B cell (primary cell): ENCODE results near the gene RIN3. TPM values are rescaled to one million over a fixed set of nuclear protein-coding genes. Genes with fewer than 3 reads are reported as not detected.
"Not testable (repeated sequence)": the region's sequence is repeated elsewhere in the genome, so short reads cannot be mapped to it uniquely, and the experiment has no call there.

Source experiments
- ATAC-seq: fragments of 200-7000 bp; cut with Tn5 transposase; one replicate; pipeline ENCODE4 v1.10.0; 2021; ENCODE audit warnings: low read depth, mild to moderate bottlenecking, moderate number of reproducible peaks, moderate library complexity
- CTCF ChIA-PET: fragments of 350-600 bp; sonication (Branson Sonifier 250); formaldehyde crosslinking; loops from one replicate; lab custom pipeline; 2021; ENCODE audit warnings: antibody characterized with exemption, inconsistent platforms; lab: Charles Lee
- POLR2A ChIA-PET: fragments of 350-600 bp; sonication (Branson Sonifier 250); formaldehyde crosslinking; loops from one replicate; lab custom pipeline; 2021; ENCODE audit warnings: antibody characterized with exemption; lab: Charles Lee
- DNase-seq: peaks from one replicate; pipeline ENCODE4 v3.0.0; 2013
- H2AFZ ChIP-seq: 2 replicates; pipeline ENCODE4 v1.6.1; 2012; ENCODE audit warnings: mild to moderate bottlenecking, low read depth, low read length; ENCODE audit not compliant: insufficient read depth, poor library complexity, severe bottlenecking
- H3K27ac ChIP-seq, 2 donors: 1 replicate in 1 of 2; 2 replicates in 1 of 2; pipeline ENCODE4 v1.5.1; 2012 to 2013; ENCODE audit warnings: low read length in 2 of 2, mild to moderate bottlenecking in 2 of 2, moderate library complexity in 1 of 2
- H3K27me3 ChIP-seq, 4 experiments: fragments of 200-600 bp in 1 of 4; sonication (generic) in 1 of 4; replicated peaks in 1 of 4; 1 replicate in 2 of 4; 2 replicates in 2 of 4; pipeline versions ENCODE4 v1.6.1 to v1.7.0; 2013 to 2016; ENCODE audit warnings: low read length in 3 of 4, mild to moderate bottlenecking in 2 of 4, mixed read lengths in 1 of 4, moderate library complexity in 1 of 4; ENCODE audit not compliant: insufficient read depth in 4 of 4, control insufficient read depth in 3 of 4; ENCODE audit errors: control extremely low read depth in 1 of 4
- H3K36me3 ChIP-seq, 2 experiments: replicated peaks in 1 of 2; 1 replicate in 1 of 2; 2 replicates in 1 of 2; pipeline versions ENCODE4 v1.6.1 to v1.7.1; 2013; ENCODE audit warnings: low read length in 1 of 2; ENCODE audit not compliant: insufficient read depth in 2 of 2, control insufficient read depth in 1 of 2; ENCODE audit errors: control extremely low read depth in 1 of 2, extremely low read depth in 1 of 2
- H3K4me1 ChIP-seq, 2 donors: fragments of 200-600 bp in 1 of 2; sonication (generic) in 1 of 2; 1 replicate in 1 of 2; 2 replicates in 1 of 2; pipeline versions ENCODE4 v1.5.1 to v1.6.1; 2013 to 2017; ENCODE audit warnings: low read length in 2 of 2; ENCODE audit not compliant: control insufficient read depth in 2 of 2, insufficient read depth in 2 of 2
- H3K4me2 ChIP-seq: replicated peaks from 2 replicates; pipeline ENCODE3; 2012; ENCODE audit warnings: mild to moderate bottlenecking, low read depth, low read length; ENCODE audit not compliant: poor library complexity, severe bottlenecking
- H3K4me3 ChIP-seq, 5 experiments: fragments of 200-600 bp in 1 of 5; sonication (generic) in 1 of 5; 1 replicate in 3 of 5; 2 replicates in 2 of 5; pipeline versions ENCODE4 v1.5.1 to v1.7.0; 2011 to 2016; ENCODE audit warnings: low read length in 4 of 5, mild to moderate bottlenecking in 4 of 5, low read depth in 2 of 5, control low read depth in 1 of 5, moderate library complexity in 1 of 5; ENCODE audit not compliant: insufficient read depth in 1 of 5; ENCODE audit errors: control extremely low read depth in 1 of 5, extremely low read depth in 1 of 5
- H3K79me2 ChIP-seq: fragments of 200-600 bp; sonication (generic); one replicate; pipeline ENCODE4 v1.6.0; 2016; ENCODE audit warnings: low read length; ENCODE audit not compliant: control insufficient read depth, insufficient read depth
- H3K9ac ChIP-seq: fragments of 200-600 bp; sonication (generic); 2 replicates; pipeline ENCODE4 v1.6.1; 2017; ENCODE audit warnings: mild to moderate bottlenecking, low read length, moderate library complexity
- H3K9me3 ChIP-seq, 3 donors: one replicate each; pipeline versions ENCODE4 v1.6.1 to v1.7.1; 2013; ENCODE audit warnings: low read length in 2 of 3; ENCODE audit not compliant: control insufficient read depth in 2 of 3, insufficient read depth in 1 of 3; ENCODE audit errors: control extremely low read depth in 1 of 3
- H4K20me1 ChIP-seq: 2 replicates; pipeline ENCODE4 v1.6.0; 2012; ENCODE audit warnings: mild to moderate bottlenecking, low read length; ENCODE audit not compliant: insufficient read depth, control insufficient read depth, poor library complexity, severe bottlenecking
- H3K27ac Mint-ChIP-seq: one replicate; pipeline ENCODE4 v1.8.0; 2021; ENCODE audit warnings: mixed read lengths
- H3K27me3 Mint-ChIP-seq: one replicate; pipeline ENCODE4 v1.8.0; 2021; ENCODE audit warnings: mixed read lengths
- H3K4me1 Mint-ChIP-seq: one replicate; pipeline ENCODE4 v1.8.0; 2021; ENCODE audit warnings: mixed read lengths
- H3K4me3 Mint-ChIP-seq: one replicate; pipeline ENCODE4 v1.8.0; 2021; ENCODE audit warnings: mixed read lengths
- H3K9me3 Mint-ChIP-seq: one replicate; pipeline ENCODE4 v1.8.0; 2022; ENCODE audit warnings: mixed read lengths; ENCODE audit not compliant: insufficient read depth
- EZH2 ChIP-seq: IDR thresholded peaks from 2 replicates; pipeline ENCODE4 v1.6.1; 2012; ENCODE audit warnings: borderline replicate concordance, low read depth, mild to moderate bottlenecking, moderate library complexity, low read length; ENCODE audit not compliant: insufficient read depth, poor library complexity, severe bottlenecking
- WGBS: methylation state at CpG from one replicate; pipeline ENCODE4 v1.1.5; 2013; ENCODE audit warnings: missing lambda C conversion rate; ENCODE audit not compliant: insufficient coverage; 5-methylcytosine and 5-hydroxymethylcytosine counted together
- intact Hi-C: fragments of 100-400 bp; cut with micrococcal nuclease; formaldehyde crosslinking; loops from one replicate; pipeline ENCODE4 v1.10.0; 2022
- polyA plus RNA-seq: library from polyadenylated mRNA; depleted of rRNA; stranded (reverse); fragments of >200 nt; gene quantifications from 2 replicates; pipeline ENCODE4 v1.2.3, GENCODE V29; 2012
- total RNA-seq, 2 donors: library from RNA; stranded (reverse); fragments of 120-200 nt in 1 of 2; gene quantifications; 1 replicate in 1 of 2; 2 replicates in 1 of 2; pipeline versions ENCODE4 v1.2.3 to v1.2.4, GENCODE V29; 2013 to 2022
- TF ChIP-seq, protein P1 (sequence below): fragments of 200-600 bp; IDR thresholded peaks from one replicate; pipeline ENCODE4 v1.8.0; 2022; ENCODE audit warnings: antibody characterized with exemption, mild to moderate bottlenecking

RIN3 gene
- total and polyA plus RNA-seq, 2 donors (not counting 1 experiment from before 2014, with no cell fraction given): 62.1 to 123 TPM

GRCh38 chr14:92712654-92713051 lies 199.1 kb downstream of the RIN3 start:
- CTCF ChIA-PET: interaction anchor here (0.7 to 17.0 kb wide), 5 partner anchors 8 to 590 kb away, joined by 3 to 337 read pairs (median 6); partner anchors contain the start of gene GOLGA5

DNA sequence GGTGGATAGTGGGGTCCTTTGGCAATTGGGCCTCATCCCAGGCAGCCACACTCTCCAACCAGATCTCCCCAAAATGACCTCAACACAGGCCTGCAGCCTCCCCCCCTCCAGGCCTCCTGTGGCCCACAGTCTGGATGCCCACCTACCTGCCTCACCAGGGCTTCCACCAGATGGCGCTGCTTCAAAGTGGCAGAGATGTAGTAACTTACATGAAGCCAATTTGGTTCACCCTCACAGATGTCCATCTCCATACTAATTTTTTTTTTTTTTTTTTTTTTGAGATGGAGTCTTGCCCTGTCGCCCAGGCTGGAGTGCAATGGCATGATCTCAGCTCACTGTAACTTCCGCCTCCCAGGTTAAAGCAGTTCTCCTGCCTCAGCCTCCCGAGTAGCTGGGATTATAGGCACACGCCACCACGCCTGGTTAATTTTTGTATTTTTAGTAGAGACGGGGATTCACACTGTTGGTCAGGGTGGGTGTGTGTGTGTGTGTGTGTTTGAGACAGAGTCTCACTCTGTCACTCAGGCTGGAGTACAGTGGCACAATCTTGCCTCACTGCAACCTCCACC lies 201.2 kb downstream of the RIN3 start:
- peak; percentile 87 for ATAC-seq
- ChIA-PET CTCF (interaction anchor here (0.5 to 17.0 kb wide), 19 partner anchors 9 to 875 kb away, joined by 3 to 337 read pairs (median 5); partner anchors contain the start of genes GOLGA5 and LGMN), POLR2A (interaction anchor here (0.7 kb wide), 1 partner anchor 36 kb away, joined by 3 read pairs; no protein-coding TSS in a partner anchor)
- H3K4me2 ChIP-seq, H3K27me3 Mint-ChIP-seq, H3K27me3 ChIP-seq, H3K9me3 Mint-ChIP-seq, H3K4me1 ChIP-seq, H3K4me3 ChIP-seq, H3K27ac ChIP-seq, H3K79me2 ChIP-seq, H4K20me1 ChIP-seq, H2AFZ ChIP-seq, H3K9me3 ChIP-seq, H3K4me1 Mint-ChIP-seq, H3K9ac ChIP-seq, H3K4me3 Mint-ChIP-seq: not testable (repeated sequence)
- intact Hi-C loops: loop anchor here (1.0 kb wide), 2 partner anchors 33 to 68 kb away; partner anchors contain the start of gene LGMN
- peaks cover 0 to 28% of the 10 kb centered on the region in 2 experiments for H3K36me3 ChIP-seq
- WGBS: 50% methylated on average over 2 of the region's 7 CpGs
- peak overlapping the region; percentile 37 for H3K27ac Mint-ChIP-seq
- peak; percentile 84 for DNase-seq
- TF ChIP-seq, protein P1, sequence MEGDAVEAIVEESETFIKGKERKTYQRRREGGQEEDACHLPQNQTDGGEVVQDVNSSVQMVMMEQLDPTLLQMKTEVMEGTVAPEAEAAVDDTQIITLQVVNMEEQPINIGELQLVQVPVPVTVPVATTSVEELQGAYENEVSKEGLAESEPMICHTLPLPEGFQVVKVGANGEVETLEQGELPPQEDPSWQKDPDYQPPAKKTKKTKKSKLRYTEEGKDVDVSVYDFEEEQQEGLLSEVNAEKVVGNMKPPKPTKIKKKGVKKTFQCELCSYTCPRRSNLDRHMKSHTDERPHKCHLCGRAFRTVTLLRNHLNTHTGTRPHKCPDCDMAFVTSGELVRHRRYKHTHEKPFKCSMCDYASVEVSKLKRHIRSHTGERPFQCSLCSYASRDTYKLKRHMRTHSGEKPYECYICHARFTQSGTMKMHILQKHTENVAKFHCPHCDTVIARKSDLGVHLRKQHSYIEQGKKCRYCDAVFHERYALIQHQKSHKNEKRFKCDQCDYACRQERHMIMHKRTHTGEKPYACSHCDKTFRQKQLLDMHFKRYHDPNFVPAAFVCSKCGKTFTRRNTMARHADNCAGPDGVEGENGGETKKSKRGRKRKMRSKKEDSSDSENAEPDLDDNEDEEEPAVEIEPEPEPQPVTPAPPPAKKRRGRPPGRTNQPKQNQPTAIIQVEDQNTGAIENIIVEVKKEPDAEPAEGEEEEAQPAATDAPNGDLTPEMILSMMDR: peak; percentile 80

More at GRCh38 chr14:92712654-92713051, 199.1 kb downstream of the RIN3 start:
- DNase-seq: no peak
- H2AFZ ChIP-seq: no peak overlapping the region
- H4K20me1 ChIP-seq: no peaks in the 10 kb centered on the region
- Mint-ChIP-seq H3K27me3 (no peaks in the 10 kb centered on the region), H3K4me3 (no peak overlapping the region), H3K9me3 (no peaks in the 10 kb centered on the region), H3K27ac (no peak overlapping the region), H3K4me1 (no peaks in the 10 kb centered on the region)
- H3K36me3 ChIP-seq: peaks cover 0 to 37% of the 10 kb centered on the region in 2 experiments
- no peaks in the 10 kb centered on the region for H3K9me3 ChIP-seq
- 98% methylated on average over 8 of the region's 8 CpGs for WGBS
- intact Hi-C loops: no loop called here
- no peak overlapping the region for H3K9ac ChIP-seq
- no peaks in the 10 kb centered on the region for H3K4me1 ChIP-seq
- no peak for TF ChIP-seq EZH2
- TF ChIP-seq, protein P1: no peak
- H3K27ac ChIP-seq: no peak overlapping the region
- POLR2A ChIA-PET: interaction anchor here (0.6 kb wide), 1 partner anchor 135 kb away, joined by 5 read pairs; no protein-coding TSS in a partner anchor
- H3K79me2 ChIP-seq: no peaks in the 10 kb centered on the region
- no peak overlapping the region for H3K4me3 ChIP-seq
- ATAC-seq: no peak
- H3K27me3 ChIP-seq: no peaks in the 10 kb centered on the region
- H3K4me2 ChIP-seq: no peak overlapping the region
